B cell (primary cell): ENCODE results near the gene NFATC1. TPM values are rescaled to one million over a fixed set of nuclear protein-coding genes. Genes with fewer than 3 reads are reported as not detected.

Source experiments
- ATAC-seq: fragments of 200-7000 bp; cut with Tn5 transposase; one replicate; pipeline ENCODE4 v1.10.0; 2021; ENCODE audit warnings: low read depth, mild to moderate bottlenecking, moderate number of reproducible peaks, moderate library complexity
- CTCF ChIA-PET: fragments of 350-600 bp; sonication (Branson Sonifier 250); formaldehyde crosslinking; loops from one replicate; lab custom pipeline; 2021; ENCODE audit warnings: antibody characterized with exemption, inconsistent platforms; lab: Charles Lee
- POLR2A ChIA-PET: fragments of 350-600 bp; sonication (Branson Sonifier 250); formaldehyde crosslinking; loops from one replicate; lab custom pipeline; 2021; ENCODE audit warnings: antibody characterized with exemption; lab: Charles Lee
- DNase-seq: peaks from one replicate; pipeline ENCODE4 v3.0.0; 2013
- H2AFZ ChIP-seq: 2 replicates; pipeline ENCODE4 v1.6.1; 2012; ENCODE audit warnings: mild to moderate bottlenecking, low read depth, low read length; ENCODE audit not compliant: insufficient read depth, poor library complexity, severe bottlenecking
- H3K27ac ChIP-seq, 2 donors: 1 replicate in 1 of 2; 2 replicates in 1 of 2; pipeline ENCODE4 v1.5.1; 2012 to 2013; ENCODE audit warnings: low read length in 2 of 2, mild to moderate bottlenecking in 2 of 2, moderate library complexity in 1 of 2
- H3K27me3 ChIP-seq, 4 experiments: fragments of 200-600 bp in 1 of 4; sonication (generic) in 1 of 4; replicated peaks in 1 of 4; 1 replicate in 2 of 4; 2 replicates in 2 of 4; pipeline versions ENCODE4 v1.6.1 to v1.7.0; 2013 to 2016; ENCODE audit warnings: low read length in 3 of 4, mild to moderate bottlenecking in 2 of 4, mixed read lengths in 1 of 4, moderate library complexity in 1 of 4; ENCODE audit not compliant: insufficient read depth in 4 of 4, control insufficient read depth in 3 of 4; ENCODE audit errors: control extremely low read depth in 1 of 4
- H3K36me3 ChIP-seq, 2 experiments: replicated peaks in 1 of 2; 1 replicate in 1 of 2; 2 replicates in 1 of 2; pipeline versions ENCODE4 v1.6.1 to v1.7.1; 2013; ENCODE audit warnings: low read length in 1 of 2; ENCODE audit not compliant: insufficient read depth in 2 of 2, control insufficient read depth in 1 of 2; ENCODE audit errors: control extremely low read depth in 1 of 2, extremely low read depth in 1 of 2
- H3K4me1 ChIP-seq, 2 donors: fragments of 200-600 bp in 1 of 2; sonication (generic) in 1 of 2; 1 replicate in 1 of 2; 2 replicates in 1 of 2; pipeline versions ENCODE4 v1.5.1 to v1.6.1; 2013 to 2017; ENCODE audit warnings: low read length in 2 of 2; ENCODE audit not compliant: control insufficient read depth in 2 of 2, insufficient read depth in 2 of 2
- H3K4me2 ChIP-seq: replicated peaks from 2 replicates; pipeline ENCODE3; 2012; ENCODE audit warnings: mild to moderate bottlenecking, low read depth, low read length; ENCODE audit not compliant: poor library complexity, severe bottlenecking
- H3K4me3 ChIP-seq, 5 experiments: fragments of 200-600 bp in 1 of 5; sonication (generic) in 1 of 5; 1 replicate in 3 of 5; 2 replicates in 2 of 5; pipeline versions ENCODE4 v1.5.1 to v1.7.0; 2011 to 2016; ENCODE audit warnings: low read length in 4 of 5, mild to moderate bottlenecking in 4 of 5, low read depth in 2 of 5, control low read depth in 1 of 5, moderate library complexity in 1 of 5; ENCODE audit not compliant: insufficient read depth in 1 of 5; ENCODE audit errors: control extremely low read depth in 1 of 5, extremely low read depth in 1 of 5
- H3K79me2 ChIP-seq: fragments of 200-600 bp; sonication (generic); one replicate; pipeline ENCODE4 v1.6.0; 2016; ENCODE audit warnings: low read length; ENCODE audit not compliant: control insufficient read depth, insufficient read depth
- H3K9ac ChIP-seq: fragments of 200-600 bp; sonication (generic); 2 replicates; pipeline ENCODE4 v1.6.1; 2017; ENCODE audit warnings: mild to moderate bottlenecking, low read length, moderate library complexity
- H3K9me3 ChIP-seq, 3 donors: one replicate each; pipeline versions ENCODE4 v1.6.1 to v1.7.1; 2013; ENCODE audit warnings: low read length in 2 of 3; ENCODE audit not compliant: control insufficient read depth in 2 of 3, insufficient read depth in 1 of 3; ENCODE audit errors: control extremely low read depth in 1 of 3
- H4K20me1 ChIP-seq: 2 replicates; pipeline ENCODE4 v1.6.0; 2012; ENCODE audit warnings: mild to moderate bottlenecking, low read length; ENCODE audit not compliant: insufficient read depth, control insufficient read depth, poor library complexity, severe bottlenecking
- H3K27ac Mint-ChIP-seq: one replicate; pipeline ENCODE4 v1.8.0; 2021; ENCODE audit warnings: mixed read lengths
- H3K27me3 Mint-ChIP-seq: one replicate; pipeline ENCODE4 v1.8.0; 2021; ENCODE audit warnings: mixed read lengths
- H3K4me1 Mint-ChIP-seq: one replicate; pipeline ENCODE4 v1.8.0; 2021; ENCODE audit warnings: mixed read lengths
- H3K4me3 Mint-ChIP-seq: one replicate; pipeline ENCODE4 v1.8.0; 2021; ENCODE audit warnings: mixed read lengths
- H3K9me3 Mint-ChIP-seq: one replicate; pipeline ENCODE4 v1.8.0; 2022; ENCODE audit warnings: mixed read lengths; ENCODE audit not compliant: insufficient read depth
- CTCF ChIP-seq: fragments of 200-600 bp; IDR thresholded peaks from one replicate; pipeline ENCODE4 v1.8.0; 2022; ENCODE audit warnings: antibody characterized with exemption, mild to moderate bottlenecking
- EZH2 ChIP-seq: IDR thresholded peaks from 2 replicates; pipeline ENCODE4 v1.6.1; 2012; ENCODE audit warnings: borderline replicate concordance, low read depth, mild to moderate bottlenecking, moderate library complexity, low read length; ENCODE audit not compliant: insufficient read depth, poor library complexity, severe bottlenecking
- WGBS: methylation state at CpG from one replicate; pipeline ENCODE4 v1.1.5; 2013; ENCODE audit warnings: missing lambda C conversion rate; ENCODE audit not compliant: insufficient coverage; 5-methylcytosine and 5-hydroxymethylcytosine counted together
- intact Hi-C: fragments of 100-400 bp; cut with micrococcal nuclease; formaldehyde crosslinking; loops from one replicate; pipeline ENCODE4 v1.10.0; 2022
- polyA plus RNA-seq: library from polyadenylated mRNA; depleted of rRNA; stranded (reverse); fragments of >200 nt; gene quantifications from 2 replicates; pipeline ENCODE4 v1.2.3, GENCODE V29; 2012
- total RNA-seq, 2 donors: library from RNA; stranded (reverse); fragments of 120-200 nt in 1 of 2; gene quantifications; 1 replicate in 1 of 2; 2 replicates in 1 of 2; pipeline versions ENCODE4 v1.2.3 to v1.2.4, GENCODE V29; 2013 to 2022

The NFATC1 gene
- total and polyA plus RNA-seq, 2 donors (not counting 1 experiment from before 2014, with no cell fraction given): 32.2 to 108 TPM

- ChIA-PET CTCF (no interaction called here), POLR2A (interaction anchor here (1.4 kb wide), 1 partner anchor 9 kb away, joined by 3 read pairs; no protein-coding TSS in a partner anchor)
- H3K4me1 ChIP-seq: peaks cover 0 to 9% of the 10 kb centered on the region in 2 donors
- H3K27ac ChIP-seq: no peak overlapping the region
- Mint-ChIP-seq H3K27ac (no peak overlapping the region), H3K27me3 (no peaks in the 10 kb centered on the region), H3K4me1 (peaks cover 14% of the 10 kb centered on the region), H3K9me3 (no peaks in the 10 kb centered on the region), H3K4me3 (no peak overlapping the region)
- 98% methylated on average over 20 of the region's 26 CpGs for WGBS
- intact Hi-C loops: no loop called here
- H3K4me2 ChIP-seq: no peak overlapping the region
- no peak for ATAC-seq
- no peak for DNase-seq
- peaks cover 73% of the 10 kb centered on the region for H4K20me1 ChIP-seq
- H2AFZ ChIP-seq: no peak overlapping the region
- H3K4me3 ChIP-seq: no peak overlapping the region
- H3K9ac ChIP-seq: no peak overlapping the region
- H3K36me3 ChIP-seq: peaks cover 1 to 85% of the 10 kb centered on the region in 2 experiments
- H3K27me3 ChIP-seq: no peaks in the 10 kb centered on the region
- H3K79me2 ChIP-seq: peaks cover 94% of the 10 kb centered on the region
- H3K9me3 ChIP-seq: no peaks in the 10 kb centered on the region
- no peak for TF ChIP-seq EZH2
- no peak for TF ChIP-seq CTCF
Measured at GRCh38 chr18:79452190-79452990, 56.7 kb downstream of the NFATC1 start.

- DNase-seq (no peak), ATAC-seq (no peak)
- Histone ChIP-seq H3K4me3 (no peak overlapping the region), H2AFZ (no peak overlapping the region), H3K4me1 (peaks cover 0 to 9% of the 10 kb centered on the region in 2 donors), H3K27ac (no peak overlapping the region), H3K27me3 (no peaks in the 10 kb centered on the region), H4K20me1 (peaks cover 66% of the 10 kb centered on the region), H3K9me3 (no peaks in the 10 kb centered on the region), H3K4me2 (no peak overlapping the region), H3K9ac (no peak overlapping the region), H3K36me3 (peaks cover 1 to 84% of the 10 kb centered on the region in 2 experiments), H3K79me2 (peaks cover 94% of the 10 kb centered on the region)
- H3K9me3 Mint-ChIP-seq: no peaks in the 10 kb centered on the region
- ChIA-PET POLR2A (interaction anchor here (0.6 to 1.4 kb wide), 2 partner anchors 10 to 18 kb away, joined by 3 to 6 read pairs; no protein-coding TSS in a partner anchor), CTCF (no interaction called here)
- no peaks in the 10 kb centered on the region for H3K27me3 Mint-ChIP-seq
- peak overlapping the region; percentile 56 for H3K27ac Mint-ChIP-seq
- intact Hi-C loops: no loop called here
- WGBS: 92% methylated on average over 19 of the region's 19 CpGs
- no peak overlapping the region for H3K4me3 Mint-ChIP-seq
- TF ChIP-seq CTCF (no peak), EZH2 (no peak)
- peaks cover 11% of the 10 kb centered on the region for H3K4me1 Mint-ChIP-seq
Measured at GRCh38 chr18:79452991-79453645, 57.4 kb downstream of the NFATC1 start.
